NCI-H2081 (cell line): ENCODE data around the gene MSRB2.
A peak's percentile ranks its signal among the peaks of the same experiment; 100 is the strongest.

Source experiments
- DNase-seq, 2 experiments: peaks; one replicate each; lab custom pipeline; 2025; lab: John Stamatoyannopoulos, UW

The MSRB2 gene

GRCh38 chr10:23111517-23112286, 16.3 kb downstream of the MSRB2 start:
- no peak for DNase-seq

- no peak for DNase-seq
Observed at GRCh38 chr10:23114228-23114850, 19.0 kb downstream of the MSRB2 start.

DNA sequence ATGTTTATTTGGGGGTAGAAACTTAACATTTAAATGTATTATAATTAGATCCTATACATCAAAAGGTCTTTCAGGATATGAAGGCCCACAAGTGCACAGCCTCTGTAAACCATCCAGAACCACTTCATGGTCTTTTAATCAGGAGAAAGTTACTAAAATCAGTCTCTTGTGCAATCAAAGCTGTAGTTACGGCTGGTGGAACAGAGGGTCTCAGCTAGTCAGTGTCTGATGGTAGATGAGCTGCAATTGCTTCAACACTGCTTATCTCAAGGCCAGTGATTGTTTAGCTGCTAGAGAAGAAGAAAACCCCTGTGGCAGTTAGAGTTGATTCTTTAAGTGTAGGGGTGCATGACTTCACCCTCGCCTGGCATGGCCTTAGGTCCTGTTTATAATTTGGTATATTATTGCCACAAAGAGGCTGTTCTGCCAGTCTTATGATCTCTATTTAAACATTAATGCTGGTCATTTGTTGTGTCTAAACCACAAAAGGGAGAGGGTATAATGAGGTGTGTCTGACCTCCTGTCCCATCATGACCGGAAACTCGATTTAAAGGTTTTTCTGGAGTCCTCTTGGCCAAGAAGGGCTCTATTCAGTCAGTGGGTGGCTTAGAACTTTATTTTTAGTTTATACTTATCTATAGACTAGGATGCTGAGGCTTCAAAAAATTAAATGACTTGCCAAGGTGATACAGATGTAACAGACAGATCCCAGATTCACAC, 21.3 kb downstream of the MSRB2 start:
- DNase-seq, result no peak

- no peak for DNase-seq
Observed at GRCh38 chr10:23120001-23120934, 24.9 kb downstream of the MSRB2 start.

DNA sequence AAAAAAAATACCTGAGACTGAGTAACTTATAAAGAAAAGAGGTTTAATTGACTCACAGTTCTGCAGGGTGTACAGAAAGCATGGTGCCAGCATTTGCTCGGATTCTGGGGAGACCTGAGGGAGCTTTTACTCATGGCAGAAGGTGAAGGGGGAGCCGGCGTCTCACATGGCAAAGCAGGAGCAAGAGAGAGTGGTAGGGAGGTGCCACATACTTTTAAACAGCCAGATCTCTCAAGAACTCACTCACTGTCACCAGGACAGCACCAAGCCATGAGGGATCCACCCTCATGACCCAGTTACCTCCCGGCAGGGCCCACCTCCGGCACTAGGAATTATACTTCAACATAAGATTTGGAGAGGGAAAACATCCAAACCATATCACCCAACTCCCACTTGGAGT, 25.8 kb downstream of the MSRB2 start:
- no peak for DNase-seq

- no peak for DNase-seq
Observed at GRCh38 chr10:23136462-23136861, 41.1 kb downstream of the MSRB2 start.

- DNase-seq, result no peak
Observed at GRCh38 chr10:23139677-23140076, 44.3 kb downstream of the MSRB2 start.

DNA sequence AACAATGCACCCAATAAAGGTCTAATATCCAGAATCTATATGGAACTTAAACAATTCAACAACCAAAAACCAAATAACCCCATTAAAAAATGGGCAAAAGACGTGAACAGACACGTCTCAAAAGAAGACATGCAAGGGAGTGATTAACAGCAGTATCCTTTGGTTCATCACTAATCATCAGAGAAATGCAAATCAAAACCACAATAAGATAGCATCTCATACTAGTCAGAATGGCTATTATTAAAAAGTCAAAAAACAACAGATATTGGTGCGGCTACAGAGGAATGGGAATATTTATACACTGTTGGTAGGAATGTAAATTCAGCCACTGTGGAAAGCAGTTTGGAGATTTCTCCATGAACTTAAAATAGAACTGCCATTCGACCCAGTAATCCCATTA, 46.6 kb downstream of the MSRB2 start:
- DNase-seq, result no peak

DNA sequence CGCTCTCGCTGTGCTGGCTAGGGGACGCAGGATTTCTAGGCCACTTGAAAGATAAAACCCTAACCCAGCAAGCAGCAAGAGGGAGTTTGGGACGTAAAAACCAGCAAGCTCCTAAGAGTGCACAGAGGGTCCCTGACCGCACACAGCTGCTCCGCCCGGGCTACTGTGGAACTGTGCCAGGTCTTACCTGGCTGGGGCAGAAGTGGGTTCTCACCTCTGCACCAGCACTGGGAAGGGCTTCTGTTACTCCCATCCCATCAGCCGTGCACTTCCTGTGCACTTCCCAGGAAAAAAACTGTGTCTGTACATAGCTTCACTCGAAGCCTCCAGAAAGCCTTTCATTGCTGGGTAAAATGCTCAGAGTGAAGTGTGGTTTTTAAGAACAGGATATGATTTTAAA, 50.9 kb downstream of the MSRB2 start:
- no peak for DNase-seq

DNA sequence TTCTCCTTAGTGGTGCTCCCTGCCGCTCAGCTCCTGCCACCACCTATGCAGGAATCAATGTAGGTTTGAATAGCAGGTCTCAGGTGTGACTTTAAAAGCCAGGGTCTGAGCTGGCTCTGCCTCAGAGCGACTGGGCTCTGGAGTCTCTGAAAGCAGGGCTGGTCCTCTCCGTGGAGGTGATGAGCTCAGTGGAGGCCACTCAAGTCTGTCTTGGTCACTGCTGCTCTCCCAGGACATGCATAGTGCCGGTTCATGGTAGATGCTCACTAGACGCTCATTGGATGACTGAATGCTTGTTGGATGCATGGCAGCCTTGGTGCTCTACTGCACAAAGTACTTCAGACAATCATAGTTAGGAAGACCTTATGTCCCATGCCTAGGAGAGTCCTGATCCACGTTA, 51.7 kb downstream of the MSRB2 start:
- DNase-seq, result no peak

- DNase-seq, result no peak
Observed at GRCh38 chr10:23148214-23148613, 52.8 kb downstream of the MSRB2 start.

DNA sequence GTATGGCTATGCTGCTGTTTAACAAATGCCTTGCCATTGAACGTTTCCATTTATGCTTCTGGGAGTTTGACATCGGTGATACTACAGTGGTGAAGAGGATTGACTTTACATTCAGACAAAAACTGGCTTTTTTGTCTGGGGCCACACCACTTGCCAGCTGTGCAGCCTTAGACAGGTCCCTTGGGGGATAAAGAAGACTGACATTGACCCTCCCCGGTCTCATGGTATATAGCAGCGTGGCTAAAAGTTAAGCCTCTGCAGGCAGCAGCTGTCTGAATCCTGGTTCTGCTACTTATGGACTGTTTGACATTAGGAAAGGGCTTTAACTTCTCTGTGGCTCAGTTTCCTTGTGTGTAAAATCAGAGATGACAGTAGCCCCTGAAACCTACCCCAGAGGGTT, 54.7 kb downstream of the MSRB2 start:
- DNase-seq, result no peak

DNA sequence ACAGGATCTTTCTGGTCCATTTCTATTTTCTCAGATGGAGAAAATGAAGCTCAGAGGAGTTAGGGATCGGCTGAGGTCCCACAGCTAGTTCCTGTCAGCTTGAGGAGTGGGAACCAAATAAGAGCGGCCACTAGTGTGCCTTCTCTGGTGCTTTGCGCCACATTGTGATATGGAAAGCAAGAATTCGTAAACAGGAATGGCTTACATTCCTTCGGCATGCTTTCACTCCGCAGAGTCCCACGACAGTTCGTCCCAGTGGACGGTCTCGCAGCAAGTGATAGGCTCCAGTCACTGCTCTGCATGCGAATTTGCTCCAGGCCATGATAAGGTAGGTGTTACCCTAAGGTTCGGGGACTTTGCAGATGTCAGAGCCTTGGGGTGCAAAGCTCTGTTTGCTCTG, 55.2 kb downstream of the MSRB2 start:
- DNase-seq, result no peak

- no peak for DNase-seq
Observed at GRCh38 chr10:23151071-23151470, 55.7 kb downstream of the MSRB2 start.

GRCh38 chr10:23155169-23155568, 59.8 kb downstream of the MSRB2 start:
- DNase-seq, result no peak

DNA sequence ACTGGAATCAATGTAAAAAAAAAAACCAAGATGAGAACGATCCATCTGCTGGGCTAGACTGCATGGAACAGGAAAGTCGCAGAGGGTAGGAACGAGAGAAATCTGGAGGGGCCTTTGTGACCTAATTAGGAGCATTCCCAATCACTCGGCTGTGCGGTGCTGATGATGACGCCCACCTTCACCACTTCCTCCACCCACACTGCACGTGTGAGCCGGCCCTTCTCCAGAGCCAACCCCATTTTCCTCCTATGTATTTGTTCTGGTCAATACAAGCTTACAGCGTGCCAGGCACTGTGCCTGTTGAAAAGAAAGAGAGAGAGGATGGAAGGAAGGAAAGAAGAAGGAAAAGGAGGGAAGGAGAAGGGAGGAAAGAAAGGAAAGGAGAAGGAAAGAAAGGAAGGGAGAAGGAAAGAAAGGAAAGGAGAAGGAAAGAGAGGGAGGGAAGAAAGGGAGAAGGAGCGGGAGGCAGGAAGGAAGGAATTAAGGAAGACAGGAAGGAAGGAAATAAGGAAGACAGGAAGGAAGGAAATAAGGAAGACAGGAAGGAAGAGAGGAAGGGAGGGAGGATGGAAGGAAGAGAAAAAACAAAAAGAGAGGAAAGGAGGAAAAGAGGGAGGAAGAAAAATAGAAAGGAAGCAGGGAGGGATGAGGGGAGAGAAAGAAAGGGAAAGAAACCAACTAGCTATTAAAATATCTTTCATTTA, 61.2 kb downstream of the MSRB2 start:
- no peak for DNase-seq

GRCh38 chr10:23157239-23157681, 61.9 kb downstream of the MSRB2 start:
- no peak for DNase-seq

GRCh38 chr10:23157691-23158369, 62.5 kb downstream of the MSRB2 start:
- peak; percentile 21 to 41 for DNase-seq

DNA sequence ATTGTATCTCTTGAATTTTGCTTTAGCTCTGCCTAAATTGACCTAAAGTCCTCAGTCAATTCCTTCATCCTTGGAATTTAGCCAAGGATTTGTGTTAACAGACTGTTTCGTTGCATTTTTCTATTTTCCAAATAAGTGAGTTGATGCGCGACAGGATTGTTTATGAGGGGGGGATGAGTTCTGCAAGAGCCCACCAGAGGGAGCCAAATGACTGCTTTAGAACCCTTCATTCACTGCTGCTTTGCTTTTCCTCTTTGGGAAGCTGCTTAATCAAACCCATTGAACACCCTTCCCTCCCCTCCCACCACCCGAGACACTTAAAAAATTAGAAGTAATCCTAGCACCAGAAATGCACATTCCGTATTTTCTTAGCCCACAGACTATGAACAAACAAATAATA, 63.0 kb downstream of the MSRB2 start:
- peak; percentile 43 to 45 for DNase-seq

GRCh38 chr10:23171232-23171876, 76.0 kb downstream of the MSRB2 start:
- DNase-seq, result no peak
